H7 (cell line): ENCODE results near the gene ZNF846. TPM values are rescaled to one million over a fixed set of nuclear protein-coding genes. Genes with fewer than 3 reads are reported as not detected.
"Not testable (repeated sequence)": the region's sequence is repeated elsewhere in the genome, so short reads cannot be mapped to it uniquely, and the experiment has no call there.

Experiments used
- DNase-seq: peaks from one replicate; pipeline ENCODE4 v3.0.0; 2012
- H3K27me3 ChIP-seq: 2 replicates; pipeline ENCODE4 v1.6.0; 2011; ENCODE audit warnings: mild to moderate bottlenecking, low read length; ENCODE audit not compliant: control insufficient read depth, insufficient read depth
- H3K36me3 ChIP-seq: replicated peaks from 2 replicates; pipeline ENCODE4 v1.5.1; 2011; ENCODE audit warnings: low read length; ENCODE audit not compliant: control insufficient read depth, insufficient read depth
- H3K4me3 ChIP-seq: 2 replicates; pipeline ENCODE4 v1.5.1; 2011; ENCODE audit warnings: low read depth, mild to moderate bottlenecking, control low read depth, low read length, moderate library complexity; ENCODE audit not compliant: insufficient read depth
- total RNA-seq: library from RNA; depleted of rRNA; stranded (reverse); fragments of >200 nt; shearing (Covaris generic); gene quantifications from 2 replicates; pipeline ENCODE4 v1.2.3, GENCODE V29; 2014; rRNA removed

ZNF846 gene
- total RNA-seq, 1 experiment from 2014 or later: 3.9 TPM

- not testable (repeated sequence) for H3K36me3 ChIP-seq, H3K4me3 ChIP-seq, H3K27me3 ChIP-seq, DNase-seq
These were observed 38.5 kb downstream of the ZNF846 start for GRCh38 chr19:9730056-9730455.

DNA sequence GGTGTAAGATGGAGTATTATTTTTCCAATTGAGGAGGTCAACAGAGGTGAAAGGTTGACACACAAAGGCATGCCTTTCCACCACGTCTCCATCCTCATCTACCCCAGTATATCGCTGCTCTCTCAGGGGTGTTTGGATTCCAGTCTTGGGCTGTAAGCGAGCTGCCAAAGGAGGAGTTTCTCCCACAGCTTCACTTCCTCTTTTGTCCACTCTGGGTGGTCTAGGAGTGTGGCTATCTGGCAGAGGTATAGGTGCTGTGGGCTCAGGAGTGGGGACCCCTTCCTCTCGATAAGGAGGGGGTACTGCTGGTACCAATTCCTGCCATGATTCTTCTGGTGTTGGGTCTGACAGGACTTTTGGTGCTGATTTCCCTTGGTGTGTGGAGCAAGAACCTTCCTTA lies 39.4 kb downstream of the ZNF846 start:
- H3K36me3 ChIP-seq: no peaks in the 10 kb centered on the region
- no peak overlapping the region for H3K4me3 ChIP-seq
- DNase-seq: no peak
- H3K27me3 ChIP-seq: no peaks in the 10 kb centered on the region

GRCh38 chr19:9727644-9728043 lies 40.9 kb downstream of the ZNF846 start:
- Histone ChIP-seq H3K27me3 (no peaks in the 10 kb centered on the region), H3K4me3 (no peak overlapping the region), H3K36me3 (no peaks in the 10 kb centered on the region)
- DNase-seq: no peak

GRCh38 chr19:9725508-9726201 lies 42.9 kb downstream of the ZNF846 start:
- H3K4me3 ChIP-seq, DNase-seq, H3K36me3 ChIP-seq, H3K27me3 ChIP-seq: not testable (repeated sequence)

GRCh38 chr19:9724157-9724556 lies 44.4 kb downstream of the ZNF846 start:
- Histone ChIP-seq H3K4me3 (no peak overlapping the region), H3K27me3 (no peaks in the 10 kb centered on the region), H3K36me3 (no peaks in the 10 kb centered on the region)
- no peak for DNase-seq

GRCh38 chr19:9721861-9722260 lies 46.7 kb downstream of the ZNF846 start:
- Histone ChIP-seq H3K27me3 (no peaks in the 10 kb centered on the region), H3K4me3 (no peak overlapping the region), H3K36me3 (no peaks in the 10 kb centered on the region)
- peak; percentile 40 for DNase-seq

DNA sequence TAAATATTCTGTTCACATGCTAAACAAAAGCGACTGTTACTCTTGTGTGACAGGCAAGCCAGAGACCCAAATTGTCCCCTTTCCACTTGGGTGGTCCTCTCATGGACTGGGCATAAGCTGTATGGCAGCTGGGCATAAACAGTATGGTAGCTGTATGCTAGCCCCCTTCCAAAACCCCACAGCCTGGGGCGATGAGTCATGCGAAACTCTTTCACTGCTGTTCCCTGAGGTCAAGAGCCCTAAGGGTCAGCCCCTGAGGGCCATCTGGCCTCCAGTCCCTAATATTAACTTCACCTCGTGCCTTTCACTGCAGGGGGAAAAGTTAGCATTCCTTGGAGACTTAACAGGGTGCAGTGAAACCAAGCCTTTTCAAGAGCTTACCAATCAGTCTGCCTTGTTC lies 48.0 kb downstream of the ZNF846 start:
- Histone ChIP-seq H3K36me3 (no peaks in the 10 kb centered on the region), H3K27me3 (no peaks in the 10 kb centered on the region), H3K4me3 (no peak overlapping the region)
- DNase-seq: no peak

GRCh38 chr19:9711815-9712214 lies 56.7 kb downstream of the ZNF846 start:
- no peaks in the 10 kb centered on the region for H3K27me3 ChIP-seq
- no peaks in the 10 kb centered on the region for H3K36me3 ChIP-seq
- DNase-seq: no peak
- no peak overlapping the region for H3K4me3 ChIP-seq

DNA sequence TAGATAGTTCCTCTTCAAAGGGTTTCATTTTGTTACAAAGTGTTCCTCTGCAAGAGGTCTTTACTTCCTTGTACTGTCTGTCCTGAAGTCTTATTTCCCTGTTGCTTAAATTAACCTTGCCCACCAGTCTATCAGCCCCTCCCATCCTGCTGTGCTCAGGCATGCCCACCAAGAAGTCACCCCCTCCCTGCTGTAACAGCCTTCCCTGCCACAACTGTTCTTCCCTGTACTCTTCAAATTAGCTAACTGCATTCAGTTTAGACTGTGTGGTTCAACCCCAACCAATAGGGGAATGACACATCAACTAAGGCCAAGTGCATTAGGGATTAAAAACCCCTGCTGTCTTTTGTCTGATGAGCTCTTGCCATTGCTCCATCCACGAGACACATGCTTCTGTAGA lies 59.2 kb downstream of the ZNF846 start:
- DNase-seq: no peak
- Histone ChIP-seq H3K36me3 (no peaks in the 10 kb centered on the region), H3K4me3 (no peak overlapping the region)

DNA sequence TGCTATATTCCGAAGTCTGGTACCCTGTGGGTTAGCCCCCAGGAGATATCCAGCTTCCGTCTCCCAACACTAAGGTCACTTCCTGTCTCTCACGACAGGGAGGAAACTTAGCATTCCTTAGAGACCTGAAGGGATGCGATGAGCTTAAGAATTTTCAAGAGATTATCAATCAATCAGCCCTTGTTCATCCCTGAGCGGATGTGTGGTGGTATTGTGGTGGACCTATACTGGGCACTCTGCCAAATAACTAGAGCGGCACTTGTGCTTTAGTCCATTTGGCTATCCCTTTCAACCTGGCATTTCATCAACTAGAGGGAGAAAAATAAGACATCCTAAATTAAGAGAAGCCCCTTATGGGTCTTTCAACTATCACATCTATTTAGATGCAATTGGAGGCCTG lies 62.7 kb downstream of the ZNF846 start:
- Histone ChIP-seq H3K36me3 (no peaks in the 10 kb centered on the region), H3K27me3 (no peaks in the 10 kb centered on the region), H3K4me3 (no peak overlapping the region)
- no peak for DNase-seq

More for the DNA sequence above, 59.2 kb downstream of the ZNF846 start:
- H3K27me3 ChIP-seq: no peaks in the 10 kb centered on the region

DNA sequence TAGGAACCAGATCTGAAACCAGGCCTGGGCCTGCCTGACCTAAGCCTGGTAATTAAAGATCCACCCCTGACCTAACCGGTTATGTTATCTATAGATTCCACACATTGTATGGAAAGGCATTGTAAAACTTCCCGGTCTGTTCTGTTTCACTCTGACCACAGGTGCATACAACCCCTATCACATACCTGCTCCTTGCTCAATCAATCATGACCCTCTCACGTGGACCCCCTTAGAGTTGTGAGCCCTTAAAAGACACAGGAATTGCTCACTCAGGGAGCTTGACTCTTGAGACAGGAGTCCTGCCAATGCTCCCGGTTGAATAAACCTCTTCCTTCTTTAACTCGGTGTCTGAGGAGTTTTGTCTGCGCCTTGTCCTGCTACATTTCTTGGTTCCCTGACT lies 66.4 kb downstream of the ZNF846 start:
- no peak for DNase-seq
- H3K36me3 ChIP-seq: no peaks in the 10 kb centered on the region
- H3K27me3 ChIP-seq: no peaks in the 10 kb centered on the region
- H3K4me3 ChIP-seq: no peak overlapping the region

Other genes starting within 250 kb of the ZNF846 start
- 20.0 and 25.2 TPM in 2 replicates for gene ZNF426, start 230.1 kb downstream of the ZNF846 start, total RNA-seq
- gene ZNF121, start 184.2 kb downstream of the ZNF846 start, total RNA-seq: 53.8 and 85.3 TPM in 2 replicates
- 42.7 and 49.3 TPM in 2 replicates for gene ZNF561, start 147.5 kb downstream of the ZNF846 start, total RNA-seq
- gene ZNF562, start 93.6 kb downstream of the ZNF846 start, total RNA-seq: 21.2 and 21.3 TPM in 2 replicates
- 31.2 and 36.4 TPM in 2 replicates for gene FBXL12, start 50.3 kb upstream of the ZNF846 start, total RNA-seq
- gene UBL5, start 59.2 kb upstream of the ZNF846 start, total RNA-seq: 266 and 288 TPM in 2 replicates
- gene PIN1, start 66.6 kb upstream of the ZNF846 start, total RNA-seq: 180 and 208 TPM in 2 replicates
- gene OLFM2, start 167.8 kb upstream of the ZNF846 start, total RNA-seq: 40.0 and 63.4 TPM in 2 replicates
- 0.62 and 1.4 TPM in 2 replicates for gene COL5A3, start 241.8 kb upstream of the ZNF846 start, total RNA-seq
- gene RDH8, start 244.7 kb upstream of the ZNF846 start, total RNA-seq: not detected in 2 replicates